HG03139 (cell line): Measurements from ENCODE around the gene DOC2A.

Source experiments
- ATAC-seq: cut with Tn5 transposase; IDR thresholded peaks from one replicate; pipeline ENCODE4 v1.9.1; 2021; ENCODE audit not compliant: unreplicated experiment

The DOC2A gene

GRCh38 chr16:30005341-30006094 is 5.3 kb downstream of the DOC2A start:
- no peak for ATAC-seq

- ATAC-seq: no peak
These were observed 6.0 kb downstream of the DOC2A start for GRCh38 chr16:30004811-30005242.

- ATAC-seq: no peak
These were observed 6.4 kb downstream of the DOC2A start for GRCh38 chr16:30004424-30004776.

GRCh38 chr16:30003670-30004423 is 7.0 kb downstream of the DOC2A start:
- no peak for ATAC-seq

GRCh38 chr16:30002614-30003346 is 8.0 kb downstream of the DOC2A start:
- no peak for ATAC-seq

- ATAC-seq: no peak
These were observed 9.8 kb downstream of the DOC2A start for GRCh38 chr16:30000735-30001631.

- ATAC-seq: no peak
These were observed 11.2 kb downstream of the DOC2A start for GRCh38 chr16:29999605-30000004.

- ATAC-seq: no peak
These were observed 14.0 kb downstream of the DOC2A start for GRCh38 chr16:29996766-29997250.

- ATAC-seq: peak; percentile 79
These were observed 14.7 kb downstream of the DOC2A start, which contains the start of gene INO80E for GRCh38 chr16:29995911-29996765. Gene INO80E, plus strand, starts transcription at chr16:29996241. Its CDS starts 70 bp downstream, at chr16:29996311.

GRCh38 chr16:29995324-29995910 is 15.4 kb downstream of the DOC2A start, which contains the start of gene HIRIP3:
Gene HIRIP3, minus strand, starts transcription at chr16:29995617. Its CDS starts 12 bp downstream, at chr16:29995605.
- peak; percentile 38 for ATAC-seq

- ATAC-seq: peak; percentile 31
These were observed 16.1 kb downstream of the DOC2A start for GRCh38 chr16:29994600-29995323.

- no peak for ATAC-seq
These were observed 16.8 kb downstream of the DOC2A start for GRCh38 chr16:29993903-29994599.

GRCh38 chr16:29993191-29993902 is 17.5 kb downstream of the DOC2A start:
- no peak for ATAC-seq

GRCh38 chr16:29992344-29992967 is 18.4 kb downstream of the DOC2A start:
- no peak for ATAC-seq

GRCh38 chr16:29991571-29991904 is 19.3 kb downstream of the DOC2A start:
- no peak for ATAC-seq

- no peak for ATAC-seq
These were observed 19.8 kb downstream of the DOC2A start for GRCh38 chr16:29990883-29991570.
